HG03460 (cell line): ENCODE results near the gene ZFP62.

Experiments
- ATAC-seq: cut with Tn5 transposase; IDR thresholded peaks from one replicate; pipeline ENCODE4 v1.9.1; 2021; ENCODE audit not compliant: unreplicated experiment

Gene ZFP62

DNA sequence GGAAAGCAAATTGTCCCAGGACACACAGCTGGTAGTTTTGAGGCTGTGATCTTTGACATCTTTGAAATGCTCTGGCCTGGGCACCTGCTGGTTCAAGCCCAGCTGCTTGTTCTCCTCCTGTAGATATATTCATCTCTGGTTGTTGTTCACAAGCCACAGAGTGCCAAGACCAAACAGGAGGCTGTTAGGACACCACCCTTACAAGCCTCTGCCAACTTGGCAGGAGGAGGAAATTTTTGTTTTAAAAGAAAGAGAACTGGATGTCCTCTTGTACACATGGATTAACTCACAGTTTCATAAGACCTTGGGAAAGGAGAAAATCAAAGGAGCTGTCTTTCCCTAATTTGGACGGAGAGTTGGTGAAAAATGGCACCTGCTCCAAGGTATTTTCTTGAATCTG, 8.5 kb upstream of the ZFP62 start:
- no peak for ATAC-seq

DNA sequence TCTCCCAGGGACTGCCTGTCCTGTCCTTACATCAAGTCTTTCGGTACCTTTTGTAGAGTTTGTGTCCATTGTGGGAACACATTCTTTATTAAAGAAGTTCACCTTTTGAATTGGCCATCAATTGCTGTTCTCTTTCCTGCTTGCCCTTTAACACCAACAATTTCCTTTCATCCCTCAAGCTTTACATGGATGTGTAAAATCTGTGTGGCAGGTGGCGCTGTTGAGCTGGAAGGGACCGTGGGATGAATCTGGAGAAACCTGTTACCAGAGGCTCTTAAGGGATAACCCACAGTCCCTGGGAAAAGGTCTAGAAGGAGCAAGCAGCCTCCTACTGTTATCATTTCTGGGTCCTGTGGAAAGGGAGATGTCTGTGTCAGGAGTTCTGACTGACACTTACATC, 7.9 kb upstream of the ZFP62 start:
- ATAC-seq, result no peak

DNA sequence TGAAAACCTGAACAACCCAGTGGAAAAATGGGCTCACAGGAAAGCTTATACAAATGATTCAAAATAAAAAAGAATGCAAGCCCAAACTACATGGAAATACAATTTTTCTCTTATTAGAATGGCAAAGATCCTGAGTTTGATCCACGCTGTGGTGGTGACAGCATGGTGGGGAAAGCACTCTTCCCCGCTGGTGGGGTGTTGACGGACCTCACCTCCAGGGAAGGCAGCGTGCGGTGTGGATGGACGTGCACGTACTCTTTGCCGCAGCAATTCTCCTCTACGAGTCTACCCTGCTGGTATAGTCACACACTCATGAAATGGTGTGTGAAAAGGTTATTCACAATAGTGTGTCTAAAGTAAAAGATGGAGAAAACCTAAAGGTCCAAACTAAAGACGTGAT, 5.9 kb upstream of the ZFP62 start:
- no peak for ATAC-seq

DNA sequence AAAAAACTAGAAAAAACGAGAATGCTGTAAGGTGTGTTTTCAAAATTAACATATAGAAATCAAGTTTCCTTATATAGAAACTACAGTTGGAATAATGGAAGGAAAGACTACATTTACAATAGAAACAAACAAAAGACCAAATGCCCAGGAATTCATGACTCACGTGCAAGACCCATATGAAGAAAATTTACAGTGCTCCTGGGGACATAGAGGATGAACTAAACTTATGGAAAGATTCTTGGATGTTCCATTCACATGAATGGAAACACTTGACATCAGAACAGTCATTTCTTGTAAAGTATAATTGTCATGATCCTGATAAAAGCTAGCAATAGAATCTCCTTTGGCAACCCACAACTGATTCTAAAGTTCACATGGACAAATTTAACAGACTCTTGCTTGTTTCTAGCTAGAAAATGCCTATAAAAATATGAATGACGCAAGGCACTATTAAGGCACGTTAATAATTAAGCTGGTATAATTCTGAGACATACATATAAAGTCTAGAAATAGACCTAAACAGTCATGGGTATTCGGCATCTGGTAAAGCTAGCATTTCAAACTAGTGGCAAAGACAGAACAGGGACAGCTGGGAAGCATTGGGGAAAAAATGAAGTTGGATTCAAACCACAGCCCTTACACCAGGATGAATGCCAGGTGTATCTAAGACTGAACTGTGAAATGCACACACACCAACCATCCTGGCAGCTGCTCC, 5.1 kb upstream of the ZFP62 start:
- no peak for ATAC-seq

DNA sequence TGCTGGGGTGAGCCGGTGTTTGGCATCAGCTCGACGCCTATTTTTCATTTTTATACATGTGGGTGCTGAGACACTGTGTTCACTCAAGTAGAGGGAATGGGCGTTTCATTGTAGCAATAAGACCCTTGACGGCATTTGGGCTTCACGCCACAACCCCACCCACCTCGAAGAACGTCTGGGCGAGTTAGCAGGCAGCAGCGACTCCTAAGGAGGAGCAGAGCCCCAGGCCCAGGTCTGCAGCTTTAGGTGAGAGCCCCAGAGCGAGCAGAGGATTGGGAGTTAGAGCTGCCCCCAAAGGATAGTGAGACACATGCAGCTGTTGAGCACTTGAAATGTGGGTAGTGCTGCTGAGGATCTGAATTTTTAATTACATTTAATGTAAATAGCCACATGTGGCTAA, 1.6 kb upstream of the ZFP62 start:
- ATAC-seq, result no peak

DNA sequence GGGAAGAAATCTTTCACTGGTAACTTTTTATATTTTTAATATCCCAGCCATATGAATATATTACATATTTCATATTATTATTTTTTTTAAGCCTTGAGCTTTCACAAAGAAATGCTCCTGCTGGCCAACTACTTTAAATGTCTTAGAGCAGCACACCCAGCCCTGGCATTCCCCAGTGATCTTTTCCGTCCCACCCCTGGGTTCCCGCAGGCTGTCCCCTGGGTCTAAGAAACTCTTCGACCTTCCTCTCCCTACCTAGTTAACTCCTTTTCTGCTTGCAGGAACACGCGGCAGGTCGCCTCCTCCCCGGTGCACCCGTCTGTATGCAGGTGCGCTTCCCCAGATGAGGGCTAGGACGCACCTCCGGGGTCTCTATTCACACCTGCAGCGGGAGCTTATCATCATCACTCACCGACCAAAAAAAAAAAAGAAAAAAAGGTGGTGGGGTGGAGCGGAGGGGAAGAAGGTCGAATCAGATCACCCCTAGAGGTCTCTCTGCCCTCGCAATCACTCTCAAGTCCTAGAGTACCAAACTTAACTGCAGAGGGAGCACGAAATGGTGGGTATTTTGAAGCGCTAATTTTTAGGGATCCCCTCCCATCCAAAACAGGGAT, 696 bp downstream of the ZFP62 start:
- ATAC-seq, result peak; percentile 56

DNA sequence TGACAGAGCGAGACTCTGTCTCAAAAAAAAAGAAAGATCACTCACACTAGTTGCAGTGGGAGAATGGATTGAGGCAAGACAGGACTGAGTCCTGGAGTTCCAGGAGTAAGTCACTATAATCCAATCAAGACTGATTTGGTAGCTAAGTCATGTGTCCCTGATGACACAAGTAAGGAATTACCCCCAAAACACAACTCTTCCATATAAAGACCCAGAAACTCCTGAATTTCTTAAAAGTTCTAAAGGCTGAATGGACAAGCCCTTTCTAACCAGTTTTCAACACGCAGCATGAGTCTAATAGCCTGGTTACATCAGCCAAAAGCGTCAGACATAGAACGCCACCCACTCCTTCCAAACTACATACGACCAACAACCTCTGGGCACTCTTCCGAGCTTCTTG, 2.5 kb downstream of the ZFP62 start:
- ATAC-seq, result no peak

DNA sequence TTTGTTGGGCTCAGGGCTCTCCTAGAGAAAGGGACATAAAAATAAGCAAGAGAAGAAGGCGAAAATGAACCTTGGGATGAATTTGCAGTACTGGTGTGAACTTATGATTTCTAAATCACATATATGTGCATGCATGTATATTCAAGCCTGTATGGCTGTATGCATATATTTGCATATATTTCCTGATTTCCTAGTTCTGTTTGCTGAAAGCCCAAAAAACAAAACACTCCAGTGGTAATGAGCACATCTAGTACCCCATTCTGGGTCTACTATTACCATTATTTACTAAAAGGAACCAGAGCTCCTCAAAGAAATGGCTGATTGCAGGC, 7.3 kb downstream of the ZFP62 start:
- no peak for ATAC-seq

DNA sequence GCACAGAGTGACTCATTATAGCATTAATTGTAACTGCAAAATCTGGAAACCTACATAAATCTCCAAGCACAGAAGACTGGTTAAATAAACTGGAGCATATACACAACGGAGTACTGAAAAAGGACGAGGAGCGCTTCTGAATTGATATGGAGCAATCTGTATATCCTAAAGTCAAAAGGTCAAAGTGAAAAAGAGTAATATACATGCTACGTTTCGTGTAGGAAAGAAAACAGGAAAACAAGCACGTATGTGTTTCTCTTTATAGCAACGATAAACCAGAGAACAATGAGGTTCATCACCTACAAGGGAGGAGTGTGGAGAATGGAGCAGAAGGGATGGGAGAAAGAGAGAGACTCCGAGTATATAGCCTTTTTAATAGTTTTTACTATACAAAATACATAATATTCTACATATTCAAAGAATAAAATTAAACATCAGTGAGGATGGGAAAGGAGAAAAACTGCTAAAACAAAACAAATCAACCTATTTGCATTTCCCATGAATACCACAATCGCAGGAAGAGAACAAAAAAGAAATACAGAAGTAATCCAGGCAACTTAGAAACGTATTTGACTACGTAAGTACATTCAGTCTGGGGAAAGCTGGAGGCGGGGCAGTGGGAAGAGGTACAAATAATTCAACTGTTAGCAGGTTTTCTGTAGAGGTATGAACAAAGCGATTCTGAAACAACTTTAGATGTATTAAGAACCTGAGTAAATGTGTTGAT, 7.8 kb downstream of the ZFP62 start:
- no peak for ATAC-seq

DNA sequence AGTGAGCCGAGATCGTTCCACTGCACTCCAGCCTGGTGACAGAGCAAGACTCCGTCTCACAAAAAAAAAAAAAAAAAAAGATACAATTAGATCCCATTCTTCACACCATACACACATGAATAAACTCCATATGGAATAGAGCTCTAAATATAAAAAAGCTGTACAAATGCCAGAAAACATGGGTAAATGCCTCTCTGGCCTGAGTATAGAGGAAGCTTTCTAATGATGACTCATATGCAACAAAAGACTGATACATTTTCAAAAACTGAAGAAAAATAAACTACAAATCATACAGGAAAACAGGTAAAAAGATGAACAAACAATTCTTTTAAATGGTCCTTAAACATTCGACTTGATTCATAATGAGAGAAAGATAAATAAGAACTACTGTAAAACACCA, 8.6 kb downstream of the ZFP62 start:
- no peak for ATAC-seq

DNA sequence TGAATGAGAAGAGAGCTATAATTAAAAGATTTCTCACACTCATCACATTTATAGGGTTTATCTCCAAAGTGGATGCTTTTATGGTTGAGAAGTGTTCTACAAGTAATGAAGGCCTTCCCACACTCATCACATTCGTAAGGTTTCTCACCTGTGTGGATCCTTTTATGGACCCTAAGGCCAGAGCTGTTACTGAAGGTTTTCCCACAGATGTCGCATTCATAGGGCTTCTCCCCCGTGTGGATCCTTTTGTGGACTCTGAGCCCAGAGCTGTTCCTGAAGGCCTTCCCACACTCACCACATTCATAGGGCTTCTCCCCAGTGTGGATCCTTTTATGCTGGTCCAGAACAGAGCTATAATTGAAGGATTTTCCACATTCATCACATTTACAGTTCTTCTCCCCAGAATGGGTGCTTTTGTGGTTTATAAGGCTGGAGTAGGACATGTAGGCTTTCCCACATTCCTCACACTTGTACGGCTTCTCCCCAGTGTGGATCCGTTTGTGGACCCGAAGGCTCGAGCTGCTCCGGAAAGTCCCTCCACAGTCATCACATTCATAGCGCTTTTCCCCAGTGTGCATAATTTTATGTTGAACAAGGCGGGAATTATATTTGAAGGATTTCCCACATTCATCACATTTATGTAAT, 10.5 kb downstream of the ZFP62 start:
- ATAC-seq, result no peak

DNA sequence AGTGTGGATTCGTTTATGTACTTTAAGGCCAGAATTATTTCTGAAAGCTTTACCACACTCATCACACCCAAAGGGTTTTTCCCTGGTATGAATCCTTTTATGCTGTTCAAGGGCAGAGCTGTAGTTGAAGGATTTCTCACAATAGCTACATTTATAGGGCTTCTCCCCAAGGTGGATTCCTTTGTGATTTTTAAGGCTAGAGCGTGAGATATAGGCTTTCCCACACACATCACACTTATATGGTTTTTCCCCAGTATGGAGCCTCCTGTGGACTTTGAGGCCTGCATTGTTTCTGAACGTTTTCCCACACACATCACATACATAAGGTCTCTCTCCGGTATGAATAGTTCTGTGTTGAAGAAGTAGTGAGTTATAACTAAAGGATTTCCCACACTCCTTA, 11.2 kb downstream of the ZFP62 start:
- ATAC-seq, result no peak

DNA sequence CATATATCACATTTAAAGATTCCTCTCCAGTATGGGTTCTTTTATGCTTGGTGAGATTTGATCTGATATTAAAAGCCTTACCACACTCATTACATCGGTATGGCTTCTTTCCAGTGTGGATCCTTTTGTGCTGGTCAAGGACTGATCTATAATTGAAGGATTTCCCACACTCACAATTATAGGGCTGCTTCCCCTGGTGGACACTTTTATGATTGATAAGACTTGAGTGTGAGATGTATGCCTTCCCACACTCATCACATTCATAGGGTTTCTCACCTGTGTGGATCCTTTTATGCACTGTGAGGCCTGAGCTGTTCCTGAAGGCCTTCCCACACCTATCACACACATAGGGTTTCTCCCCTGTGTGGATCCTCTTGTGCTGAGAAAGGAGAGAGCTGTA, 12.2 kb downstream of the ZFP62 start:
- ATAC-seq, result no peak

DNA sequence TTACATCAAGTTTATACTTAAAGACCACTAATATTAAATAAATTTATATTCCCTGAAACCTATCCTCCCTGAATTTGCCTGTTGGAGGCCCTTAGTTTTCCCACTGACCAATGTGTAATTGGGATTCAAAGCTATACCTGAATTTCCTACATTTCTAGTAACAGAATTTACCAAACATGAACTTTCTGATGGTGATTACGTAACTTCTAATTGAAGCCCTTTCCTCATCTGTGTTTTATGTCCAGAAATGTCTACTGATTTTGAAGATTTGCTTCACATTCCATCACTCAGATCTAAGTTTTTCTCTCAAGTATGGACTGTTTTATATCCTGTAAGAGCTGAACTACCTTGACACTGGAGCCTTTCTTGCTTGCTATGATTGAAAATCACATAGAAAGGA, 12.8 kb downstream of the ZFP62 start:
- ATAC-seq, result no peak

DNA sequence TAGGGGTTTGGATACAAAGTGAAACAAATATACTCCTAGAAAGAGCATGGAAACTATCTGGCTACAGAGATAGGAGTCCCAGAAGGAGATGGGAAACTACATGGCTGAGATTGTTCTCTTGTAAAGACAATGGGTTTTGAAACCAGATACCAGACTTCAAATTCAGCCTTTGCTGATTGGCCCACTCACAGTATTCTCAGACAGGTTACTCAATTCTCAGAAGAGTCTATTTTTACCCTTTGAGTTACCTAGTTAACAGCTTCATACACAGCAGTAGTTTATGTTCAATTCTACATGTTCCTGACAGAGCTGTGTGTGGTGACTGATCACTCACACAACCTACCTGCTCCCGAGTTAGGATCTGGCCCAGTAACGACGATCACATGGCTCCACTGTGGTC, 14.1 kb downstream of the ZFP62 start:
- ATAC-seq, result no peak

DNA sequence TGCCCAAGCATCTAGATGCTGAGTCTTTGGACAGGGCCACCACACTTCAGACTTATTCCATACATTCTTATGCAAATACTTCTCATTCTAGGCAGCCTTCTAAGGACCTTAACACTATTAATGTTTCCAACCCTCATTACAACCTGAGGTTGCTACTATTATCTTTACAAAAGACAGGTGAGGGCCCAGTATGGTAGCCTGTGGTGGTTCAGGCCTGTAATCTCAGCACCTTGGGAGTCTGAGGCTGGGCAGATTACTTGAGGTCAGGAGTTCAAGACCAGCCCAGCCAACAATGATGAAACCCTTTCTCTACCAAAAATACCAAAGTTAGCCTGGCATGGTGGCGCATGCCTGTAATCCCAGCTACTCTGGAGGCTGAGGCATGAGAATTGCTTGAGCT, 16.2 kb downstream of the ZFP62 start:
- no peak for ATAC-seq

DNA sequence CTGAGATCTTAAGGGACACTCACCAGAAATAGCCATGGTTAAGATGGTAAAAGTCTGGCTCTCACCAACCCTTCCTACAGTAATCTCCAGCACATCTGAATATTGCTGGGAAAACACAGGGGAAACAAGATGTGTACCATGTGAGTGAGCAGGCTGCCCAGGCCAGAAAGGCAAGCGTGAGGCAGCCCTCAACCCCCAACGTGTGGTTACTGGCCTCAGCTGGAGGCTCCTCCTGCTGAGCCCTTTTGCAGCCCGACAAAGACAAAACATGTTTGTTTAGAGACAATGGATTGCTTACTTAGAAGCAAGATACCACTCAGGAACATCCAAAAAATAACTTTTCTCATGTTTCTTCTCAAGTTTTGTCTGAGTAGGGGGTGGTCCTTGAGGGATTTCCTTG, 16.6 kb downstream of the ZFP62 start:
- ATAC-seq, result no peak

DNA sequence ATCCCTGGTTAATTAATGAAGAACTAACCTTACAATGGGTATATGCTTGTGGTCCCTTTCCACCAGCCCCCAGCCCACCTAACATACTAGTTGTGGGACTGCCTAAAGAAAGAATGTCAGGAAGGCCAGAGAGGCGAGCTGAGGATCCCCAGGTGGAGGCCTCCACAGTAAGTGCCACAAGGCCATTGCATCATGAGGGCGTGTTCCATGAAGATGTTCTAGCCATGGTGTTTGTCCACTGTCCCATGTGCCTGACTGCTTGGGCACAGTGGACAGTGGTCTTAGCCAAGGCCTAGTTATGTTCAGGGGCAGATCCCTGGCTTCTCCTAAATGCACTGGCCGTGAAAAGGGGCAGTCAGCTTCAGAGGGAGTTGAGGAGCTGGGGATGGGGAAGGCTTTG, 21.1 kb downstream of the ZFP62 start:
- no peak for ATAC-seq

DNA sequence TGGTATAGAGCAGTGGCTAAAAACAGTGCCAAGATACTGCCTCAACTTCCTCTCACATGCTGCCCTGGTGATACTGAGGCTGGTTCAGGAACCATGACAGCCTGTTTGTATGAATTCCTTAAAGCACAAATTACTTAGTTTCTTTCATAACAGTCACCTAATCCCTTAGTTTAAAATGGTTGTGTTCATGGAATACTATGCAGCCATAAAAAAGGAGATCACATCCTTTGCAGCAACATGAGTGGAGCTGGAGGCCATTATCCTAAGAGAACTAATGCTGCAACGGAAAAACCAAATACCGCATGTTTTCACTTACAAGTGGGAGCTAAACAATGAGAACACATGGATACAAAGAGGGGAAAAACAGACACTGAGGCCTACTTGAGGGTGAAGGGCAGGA, 21.8 kb downstream of the ZFP62 start:
- no peak for ATAC-seq

DNA sequence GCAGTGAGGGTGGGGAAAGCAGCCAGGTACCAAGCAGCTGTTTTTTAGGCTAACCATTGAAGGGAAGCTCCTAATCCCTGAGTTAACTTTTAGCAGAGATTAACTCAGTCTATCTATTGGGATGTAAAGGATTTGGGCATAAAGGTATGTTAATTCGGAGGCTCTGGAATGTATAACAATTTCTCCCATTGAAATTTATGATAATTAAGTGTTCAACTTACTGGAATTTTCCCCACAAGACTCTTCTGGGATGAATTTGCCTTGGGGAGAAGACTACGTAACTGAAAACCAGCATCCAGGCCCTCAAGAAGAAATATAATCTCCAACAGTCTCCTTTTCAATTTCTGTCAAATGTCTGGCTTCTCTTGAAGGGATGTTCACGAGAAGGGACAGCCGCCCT, 23.6 kb downstream of the ZFP62 start:
- no peak for ATAC-seq

DNA sequence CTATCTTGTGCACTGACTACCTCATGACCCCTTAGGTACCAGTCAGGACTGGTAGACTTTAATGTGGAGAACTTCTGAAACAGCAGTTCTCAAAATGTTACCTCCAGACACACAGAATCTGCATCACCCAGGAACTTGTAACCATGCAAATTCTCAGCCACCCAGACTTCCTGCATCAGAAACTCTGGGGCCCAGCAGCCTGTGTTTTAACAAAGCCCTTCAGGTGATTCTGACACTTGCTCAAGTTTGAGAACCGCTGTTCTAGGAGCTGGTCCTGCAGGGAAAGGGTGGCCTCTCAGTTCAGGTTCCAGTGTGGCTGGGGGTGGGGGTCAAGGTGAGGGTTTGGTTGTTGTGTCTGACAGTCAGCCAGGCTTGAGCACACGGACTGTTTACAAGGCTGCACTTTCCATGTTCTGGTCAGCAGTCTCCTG, 28.4 kb downstream of the ZFP62 start:
- ATAC-seq, result peak; percentile 48
